HG03159 (cell line): ENCODE data around the gene PCSK4.
"Not testable (repeated sequence)": the region's sequence is repeated elsewhere in the genome, so short reads cannot be mapped to it uniquely, and the experiment has no call there.

Experiments
- ATAC-seq: cut with Tn5 transposase; IDR thresholded peaks from one replicate; pipeline ENCODE4 v1.9.1; 2021; ENCODE audit warnings: mild to moderate bottlenecking, moderate library complexity; ENCODE audit not compliant: unreplicated experiment

PCSK4 gene

GRCh38 chr19:1505991-1506881 lies 16.1 kb upstream of the PCSK4 start:
- no peak for ATAC-seq

- no peak for ATAC-seq
Measured at GRCh38 chr19:1505012-1505411, 14.9 kb upstream of the PCSK4 start.

- no peak for ATAC-seq
Measured at GRCh38 chr19:1503925-1504773, 14.0 kb upstream of the PCSK4 start.

GRCh38 chr19:1503089-1503924 lies 13.2 kb upstream of the PCSK4 start:
- no peak for ATAC-seq

DNA sequence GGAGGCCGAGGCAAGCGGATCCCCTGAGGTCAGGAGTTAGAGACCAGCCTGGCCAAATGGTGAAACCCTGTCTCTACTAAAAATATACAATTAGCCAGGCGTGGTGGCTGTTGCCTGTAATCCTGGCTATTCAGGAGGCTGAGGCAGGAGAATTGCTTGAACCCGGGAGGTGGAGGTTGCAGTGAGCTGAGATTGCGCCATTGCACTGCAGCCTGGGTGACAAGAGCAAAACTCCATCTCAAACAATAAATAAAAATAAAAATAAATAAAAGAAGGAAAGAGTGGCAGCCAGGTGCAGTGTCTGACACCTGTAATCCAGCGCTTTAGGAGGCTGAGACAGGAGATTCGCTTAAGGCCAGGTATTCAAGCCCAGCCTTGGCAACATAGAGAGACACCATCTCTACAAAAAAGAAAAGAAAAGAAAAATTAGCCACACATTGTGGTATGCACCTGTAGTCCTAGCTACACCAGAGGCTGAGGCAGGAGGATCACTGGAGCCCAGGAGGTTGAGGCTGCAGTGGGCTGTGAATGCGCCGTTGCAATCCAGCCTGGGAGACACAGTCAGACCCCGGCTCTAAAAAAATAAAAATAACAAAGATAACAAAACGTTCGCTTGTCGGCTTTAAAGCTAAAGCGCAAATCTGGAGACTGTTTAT lies 12.4 kb upstream of the PCSK4 start:
- ATAC-seq: no peak

DNA sequence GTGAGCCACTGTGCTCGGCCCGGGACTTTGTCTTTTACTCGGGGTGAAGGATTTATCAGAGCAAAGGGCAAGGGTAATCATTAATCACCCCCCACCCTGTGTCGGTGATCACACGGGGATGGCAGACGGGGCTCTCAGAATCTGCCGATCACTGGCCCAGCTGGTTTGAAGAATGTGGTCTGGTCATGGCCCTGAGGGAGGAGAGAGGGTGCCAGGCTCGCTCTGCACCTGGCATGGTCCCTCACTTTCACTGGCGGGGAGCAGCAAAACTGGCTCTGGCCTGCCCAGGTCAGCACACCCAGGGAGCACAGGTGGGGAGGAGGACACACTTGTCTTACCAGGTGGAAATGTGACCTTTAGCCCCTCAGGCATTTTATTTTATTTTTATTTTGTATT lies 11.0 kb upstream of the PCSK4 start:
- ATAC-seq: no peak

DNA sequence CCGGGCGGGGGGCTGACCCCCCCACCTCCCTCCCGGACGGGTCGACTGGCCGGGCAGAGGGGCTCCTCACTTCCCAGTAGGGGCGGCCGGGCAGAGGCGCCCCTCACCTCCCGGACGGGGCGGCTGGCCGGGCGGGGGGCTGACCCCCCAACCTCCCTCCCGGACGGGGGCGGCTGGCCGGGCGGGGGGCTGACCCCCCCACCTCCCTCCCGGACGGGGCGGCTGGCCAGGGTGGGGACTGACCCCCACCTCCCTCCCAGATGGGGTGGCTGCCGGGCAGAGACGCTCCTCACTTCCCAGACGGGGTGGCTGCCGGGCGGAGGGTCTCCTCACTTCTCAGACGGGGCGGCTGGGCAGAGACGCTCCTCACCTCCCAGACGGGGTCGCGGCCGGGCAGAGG lies 9.1 kb upstream of the PCSK4 start:
- ATAC-seq: not testable (repeated sequence)

GRCh38 chr19:1497578-1498235 lies 7.6 kb upstream of the PCSK4 start:
- no peak for ATAC-seq

DNA sequence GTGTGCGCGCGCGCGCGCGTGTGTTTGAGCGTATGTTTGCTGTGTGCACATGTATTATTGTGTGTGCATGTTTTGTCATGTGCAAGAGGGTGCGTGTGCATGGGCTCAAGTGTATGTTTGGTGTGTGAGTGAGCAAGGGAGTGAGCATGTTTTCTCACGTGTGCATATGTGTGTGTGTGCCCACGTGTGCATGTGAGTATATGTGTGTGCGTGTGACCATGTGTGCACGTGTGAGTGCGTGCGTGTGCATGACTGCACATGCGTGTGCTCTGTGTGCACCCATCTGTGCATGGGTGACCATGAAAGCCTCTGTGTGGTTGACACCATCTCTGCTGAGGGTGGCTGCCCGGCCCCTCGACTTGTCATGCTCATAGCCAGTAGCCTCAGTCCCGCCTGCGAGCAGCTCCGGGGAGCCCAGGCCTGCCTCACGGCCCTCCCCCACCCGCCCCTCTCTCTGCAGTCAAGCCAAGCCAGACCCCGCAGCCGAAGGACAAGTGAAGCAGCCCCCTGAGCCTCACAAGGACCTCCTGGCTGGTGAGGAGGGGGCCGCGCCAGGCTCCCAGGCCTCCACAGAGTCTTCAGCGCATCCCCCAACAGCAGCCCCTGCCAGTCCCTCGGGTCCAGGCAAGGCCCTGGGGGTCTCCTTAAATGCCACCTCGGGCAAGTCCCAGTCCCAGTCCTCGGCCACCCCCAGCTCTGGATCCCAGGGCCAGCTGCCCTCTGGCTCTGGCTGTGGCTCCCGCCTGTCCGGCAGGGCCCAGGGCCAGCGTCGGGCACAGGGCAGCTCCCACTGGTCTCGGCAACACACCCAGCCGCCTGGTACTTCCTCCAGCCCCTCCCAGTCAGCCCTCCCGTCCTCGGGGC lies 6.8 kb upstream of the PCSK4 start:
- ATAC-seq: no peak

GRCh38 chr19:1495799-1496713 lies 5.9 kb upstream of the PCSK4 start:
- ATAC-seq: no peak

GRCh38 chr19:1495051-1495798 lies 5.1 kb upstream of the PCSK4 start:
- ATAC-seq: no peak

DNA sequence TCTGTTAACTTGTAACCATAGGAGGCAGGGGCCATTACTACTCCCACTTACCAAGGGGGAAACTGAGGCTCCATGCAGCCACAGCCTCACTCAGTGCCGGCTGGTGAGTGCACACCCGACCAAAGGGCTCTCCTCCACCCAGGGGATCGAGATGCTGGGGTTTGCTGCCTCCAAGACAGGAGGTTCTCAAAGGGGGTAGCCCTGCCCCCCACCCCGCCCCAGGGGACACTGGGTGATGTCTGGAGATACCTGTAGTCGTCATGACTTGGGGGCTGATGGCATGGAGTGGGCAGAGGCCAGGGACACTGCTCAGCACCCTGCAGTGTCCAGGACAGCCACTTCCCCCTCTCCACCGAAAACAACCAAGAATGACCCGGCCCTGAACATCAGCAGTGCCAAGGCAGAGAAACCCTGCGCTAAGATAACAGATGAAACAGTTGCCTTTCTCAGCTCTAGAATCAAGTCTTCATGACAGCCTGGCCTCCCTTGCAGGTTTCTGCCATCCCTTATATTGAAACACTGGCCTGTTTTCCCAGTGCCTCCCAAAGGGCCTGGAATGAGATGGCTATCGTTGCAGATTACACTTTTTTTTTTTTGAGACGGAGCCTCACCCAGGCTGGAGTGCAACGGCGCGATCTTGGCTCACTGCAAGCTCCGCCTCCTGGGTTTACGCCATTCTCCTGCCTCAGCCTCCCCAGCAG lies 4.1 kb upstream of the PCSK4 start:
- no peak for ATAC-seq

GRCh38 chr19:1492474-1493006 lies 2.4 kb upstream of the PCSK4 start:
- no peak for ATAC-seq

DNA sequence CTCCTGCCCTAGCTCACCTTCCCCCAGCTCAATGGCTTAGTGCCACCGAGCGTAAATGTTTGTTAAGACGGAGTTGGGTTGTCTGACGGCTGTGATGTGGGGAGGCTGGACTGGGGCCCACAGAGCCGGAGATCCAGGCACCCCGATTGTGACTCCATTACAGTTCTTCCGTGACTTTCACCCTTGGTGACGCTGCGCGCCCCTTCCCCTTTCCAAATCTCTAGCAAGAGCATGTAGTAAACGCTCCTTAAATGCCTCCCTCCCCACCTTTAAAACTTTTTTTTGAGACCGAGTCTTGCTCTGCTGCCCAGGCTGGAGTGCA lies 1.7 kb upstream of the PCSK4 start:
- no peak for ATAC-seq

DNA sequence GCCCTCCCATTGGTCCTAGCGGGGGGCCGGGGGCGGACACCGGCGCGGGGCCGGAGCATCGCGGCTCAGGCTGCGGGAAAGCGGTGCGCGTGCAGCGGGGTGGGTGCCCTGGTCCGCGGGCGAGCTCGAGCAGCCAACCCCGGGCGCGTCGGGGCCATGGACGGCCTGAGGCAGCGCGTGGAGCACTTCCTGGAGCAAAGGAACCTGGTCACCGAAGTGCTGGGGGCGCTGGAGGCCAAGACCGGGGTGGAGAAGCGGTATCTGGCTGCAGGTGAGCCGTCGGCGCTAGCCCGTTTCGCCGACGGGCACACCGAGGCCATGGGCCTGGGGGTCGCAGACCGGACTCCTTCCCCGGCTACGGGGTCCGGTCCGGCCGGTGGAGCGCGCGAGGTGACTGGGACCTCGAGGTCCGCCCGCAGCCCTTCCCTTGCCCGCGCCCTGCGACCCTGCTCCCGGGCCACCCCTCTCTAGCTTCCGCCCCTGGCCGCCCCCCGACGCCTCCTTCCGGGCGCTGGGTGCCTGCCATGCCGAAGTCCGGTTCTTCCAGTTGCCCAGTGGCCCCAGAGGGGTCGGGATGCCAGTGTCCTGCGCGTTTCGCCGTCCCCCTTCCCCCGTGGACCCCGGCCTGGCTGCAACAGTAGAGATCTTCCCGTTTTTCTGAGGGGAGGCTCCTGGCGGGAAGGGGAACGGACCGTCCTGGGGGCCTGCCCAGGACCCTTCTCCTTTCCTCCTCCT lies 1.1 kb upstream of the PCSK4 start, which contains the start of gene REEP6:
TSS of gene REEP6 (plus strand) at position 68 of the 735 bp plus-strand sequence. CDS start at position 157, 89 bp downstream.
- no peak for ATAC-seq
